HS-5 (cell line): ENCODE results near the gene ODAPH.
"Not testable (repeated sequence)": the region's sequence is repeated elsewhere in the genome, so short reads cannot be mapped to it uniquely, and the experiment has no call there.

Source experiments
- DNase-seq: peaks from one replicate; pipeline ENCODE4 v3.0.0-alpha.2; 2012; ENCODE audit warnings: low read depth

Gene ODAPH, protein sequence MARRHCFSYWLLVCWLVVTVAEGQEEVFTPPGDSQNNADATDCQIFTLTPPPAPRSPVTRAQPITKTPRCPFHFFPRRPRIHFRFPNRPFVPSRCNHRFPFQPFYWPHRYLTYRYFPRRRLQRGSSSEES

GRCh38 chr4:75555294-75556164, at the start of gene ODAPH:
Gene ODAPH, plus strand, starts transcription at chr4:75556066. Its CDS starts 17 bp downstream, at chr4:75556083.
- peak; percentile 55 for DNase-seq

GRCh38 chr4:75509592-75509991, 46.3 kb upstream of the ODAPH start:
- DNase-seq, result not testable (repeated sequence)

DNA sequence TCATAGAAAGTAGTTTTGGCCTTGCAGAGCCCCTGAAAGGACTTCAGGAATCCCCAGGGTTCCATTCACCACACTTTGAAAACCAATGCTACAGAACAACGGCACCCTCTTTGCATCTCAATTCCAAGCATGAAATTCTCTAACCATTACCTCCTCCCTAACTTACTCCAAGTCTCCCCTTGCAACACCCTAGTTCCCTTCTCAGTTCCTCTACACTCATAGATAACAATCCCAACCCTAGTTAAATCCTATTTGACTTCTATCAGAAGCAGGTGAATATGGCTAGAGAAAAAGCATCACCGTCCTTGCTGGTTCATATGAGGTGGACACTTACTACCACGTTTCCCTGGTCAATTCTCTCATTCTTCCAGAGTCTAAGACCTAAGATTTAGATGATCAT, 44.0 kb upstream of the ODAPH start:
- DNase-seq, result no peak

DNA sequence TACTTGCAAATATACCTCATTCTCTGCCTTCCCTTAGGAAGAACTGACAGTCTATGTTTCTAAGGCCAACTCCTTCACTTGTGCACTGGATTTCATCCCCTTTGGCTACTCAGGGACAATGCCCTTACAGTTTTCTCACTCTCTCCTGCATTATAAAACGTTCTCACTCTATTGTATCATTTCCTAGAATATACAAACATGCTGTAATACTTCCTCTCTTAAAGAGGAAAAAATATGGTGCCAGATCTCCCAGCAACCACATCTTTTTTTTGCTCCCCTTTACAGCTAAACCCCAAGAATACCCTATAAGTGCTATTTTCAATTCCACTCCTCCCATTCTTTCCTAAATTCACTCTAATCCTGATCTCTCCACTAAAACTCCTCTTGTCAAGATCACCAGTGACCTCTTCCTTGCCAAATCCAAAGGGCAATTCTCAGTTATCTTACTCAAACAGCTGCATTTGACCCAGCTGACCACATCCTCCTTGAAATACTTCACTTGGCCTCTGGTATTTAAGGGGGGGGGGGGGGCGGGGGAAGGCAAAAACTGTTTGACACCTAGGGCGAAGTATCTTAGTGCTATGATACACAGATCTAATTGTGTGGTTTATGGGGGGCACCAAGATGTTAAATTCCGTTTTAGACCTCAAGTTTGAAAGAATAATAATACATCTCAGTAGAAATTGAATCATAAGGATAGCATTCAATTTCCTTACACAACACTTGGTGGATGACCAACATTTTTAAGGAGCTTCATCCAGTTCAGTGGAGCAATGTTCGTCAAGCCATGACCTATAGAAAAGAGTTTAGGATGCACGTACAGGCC, 43.3 kb upstream of the ODAPH start:
- peak; percentile 42 for DNase-seq

GRCh38 chr4:75513526-75514130, 42.2 kb upstream of the ODAPH start:
- no peak for DNase-seq

DNA sequence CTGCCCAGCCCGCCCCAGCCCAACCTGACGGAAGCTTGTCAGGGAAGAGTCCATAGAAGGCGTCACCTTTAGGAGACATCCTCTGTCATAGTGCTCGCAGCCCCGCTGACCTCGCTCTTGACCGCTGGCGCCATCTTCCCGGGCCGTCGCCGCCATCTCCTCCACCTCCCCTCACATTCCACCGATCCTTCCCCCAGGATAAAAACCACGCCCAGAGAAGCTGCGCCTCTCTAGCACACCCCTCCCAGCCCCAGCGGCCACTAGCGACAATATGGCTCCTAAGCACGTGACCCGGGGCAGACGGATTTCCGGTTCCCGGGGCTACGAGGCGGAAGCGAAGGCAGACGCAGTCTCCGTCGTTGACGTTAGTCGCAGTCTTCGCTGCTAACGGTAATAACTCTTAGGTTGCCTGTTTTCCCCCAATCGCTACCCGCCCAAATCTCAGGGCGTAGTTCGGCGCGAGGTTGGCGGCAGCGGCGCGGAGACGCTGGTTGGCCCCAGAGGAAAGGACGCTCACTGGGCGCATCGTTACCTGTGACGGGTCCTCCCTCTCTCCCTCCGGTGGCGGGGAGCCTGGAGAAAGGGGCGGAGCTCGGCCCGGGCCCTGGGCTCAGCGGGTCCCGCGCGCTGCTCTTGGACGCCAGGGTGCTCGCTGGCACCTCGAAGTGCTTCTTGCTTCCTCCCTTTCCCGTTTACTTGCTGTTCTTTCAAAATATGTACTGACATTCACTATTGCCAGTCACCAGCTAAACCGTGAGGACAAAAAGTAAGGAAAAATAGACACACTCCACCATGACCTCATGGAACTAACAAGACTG, 41.5 kb upstream of the ODAPH start, which contains the start of the genes RCHY1 and THAP6:
Gene RCHY1 (minus strand): TSS at position 273 of the 818 bp plus-strand sequence. CDS start 117 bp downstream, at position 156.
Gene THAP6 (plus strand): TSS at position 343 of the 818 bp plus-strand sequence. CDS start 980 bp downstream, outside the sequence.
- peak; percentile 86 for DNase-seq

DNA sequence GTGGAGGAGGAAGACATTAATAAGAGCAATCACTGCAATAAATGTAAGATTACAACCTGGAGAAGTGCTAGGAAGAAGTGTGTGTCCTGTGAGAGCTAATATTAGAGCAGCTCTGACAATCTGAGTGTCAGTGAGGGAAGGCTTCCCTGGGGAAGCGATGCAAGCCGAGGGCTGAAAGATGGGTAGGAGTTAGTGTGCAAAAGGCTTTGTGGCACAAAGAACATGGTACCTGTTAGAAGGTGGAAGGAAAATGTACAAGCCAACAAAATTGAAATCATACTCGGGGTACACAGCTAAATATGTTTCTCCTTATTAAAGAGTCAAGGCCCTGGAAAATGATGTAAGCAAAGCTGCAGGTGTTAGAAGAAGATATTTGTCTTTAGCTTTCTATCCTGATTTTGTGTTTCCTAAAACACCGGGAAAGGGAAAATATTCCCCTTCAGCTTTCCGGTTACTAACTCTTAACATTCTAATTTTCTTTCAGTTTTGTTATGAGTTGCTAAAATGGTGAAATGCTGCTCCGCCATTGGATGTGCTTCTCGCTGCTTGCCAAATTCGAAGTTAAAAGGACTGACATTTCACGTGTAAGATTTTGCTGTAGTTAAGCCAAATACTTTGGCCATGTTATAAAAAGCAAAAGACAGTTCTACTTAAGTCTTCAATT, 40.8 kb upstream of the ODAPH start:
- no peak for DNase-seq

DNA sequence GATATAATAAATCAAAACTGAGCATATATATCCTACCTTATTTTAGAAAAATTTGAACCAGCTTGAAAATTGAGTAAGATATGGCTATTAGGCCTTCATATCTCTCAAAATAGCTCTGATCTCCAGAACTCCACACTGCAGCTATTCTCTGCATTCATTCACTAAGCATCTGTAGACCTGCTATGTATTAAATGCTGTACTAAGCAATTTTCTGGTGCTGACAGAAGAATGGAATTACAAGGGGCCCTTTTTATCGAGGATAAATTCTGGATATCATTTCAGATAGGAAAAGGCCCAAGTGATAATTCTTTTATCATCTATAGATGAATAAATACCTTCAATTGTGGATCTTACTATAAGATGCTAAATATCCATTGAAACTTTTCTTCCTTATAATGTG, 39.7 kb upstream of the ODAPH start:
- DNase-seq, result no peak

DNA sequence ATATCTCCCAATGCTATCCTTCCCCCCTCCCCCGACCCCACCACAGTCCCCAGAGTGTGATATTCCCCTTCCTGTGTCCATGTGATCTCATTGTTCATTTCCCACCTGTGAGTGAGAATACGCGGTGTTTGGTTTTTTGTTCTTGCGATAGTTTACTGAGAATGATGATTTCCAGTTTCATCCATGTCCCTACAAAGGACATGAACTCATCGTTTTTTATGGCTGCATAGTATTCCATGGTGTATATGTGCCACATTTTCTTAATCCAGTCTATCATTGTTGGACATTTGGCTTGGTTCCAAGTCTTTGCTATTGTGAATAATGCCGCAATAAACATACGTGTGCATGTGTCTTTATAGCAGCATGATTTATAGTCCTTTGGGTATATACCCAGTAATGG, 36.4 kb upstream of the ODAPH start:
- DNase-seq, result not testable (repeated sequence)

- DNase-seq, result no peak
Measured at GRCh38 chr4:75525086-75525485, 30.8 kb upstream of the ODAPH start.

GRCh38 chr4:75525910-75526309, 30.0 kb upstream of the ODAPH start:
- DNase-seq, result no peak

DNA sequence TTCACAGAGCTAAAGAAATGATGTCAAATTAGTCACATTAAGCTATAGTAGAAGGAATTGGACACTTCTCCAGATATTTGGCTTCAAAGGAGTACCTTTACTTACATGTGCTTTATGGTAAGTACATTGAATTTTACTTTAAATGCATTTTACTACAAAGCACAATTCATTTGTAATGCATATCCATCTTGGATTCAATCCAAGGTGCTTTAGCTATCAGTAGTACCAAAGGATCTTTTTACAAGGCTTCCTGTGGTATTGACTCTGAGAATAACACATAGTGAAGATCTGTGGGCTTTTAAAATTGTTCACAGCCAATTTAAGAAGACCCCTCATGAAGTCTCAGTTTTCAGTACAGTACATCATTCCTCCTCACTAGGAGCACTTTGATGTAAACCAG, 28.4 kb upstream of the ODAPH start:
- DNase-seq, result no peak

- DNase-seq, result no peak
Measured at GRCh38 chr4:75530556-75531322, 25.1 kb upstream of the ODAPH start.

GRCh38 chr4:75531536-75532143, 24.2 kb upstream of the ODAPH start:
- DNase-seq, result not testable (repeated sequence)

- DNase-seq, result not testable (repeated sequence)
Measured at GRCh38 chr4:75533339-75533887, 22.5 kb upstream of the ODAPH start.

DNA sequence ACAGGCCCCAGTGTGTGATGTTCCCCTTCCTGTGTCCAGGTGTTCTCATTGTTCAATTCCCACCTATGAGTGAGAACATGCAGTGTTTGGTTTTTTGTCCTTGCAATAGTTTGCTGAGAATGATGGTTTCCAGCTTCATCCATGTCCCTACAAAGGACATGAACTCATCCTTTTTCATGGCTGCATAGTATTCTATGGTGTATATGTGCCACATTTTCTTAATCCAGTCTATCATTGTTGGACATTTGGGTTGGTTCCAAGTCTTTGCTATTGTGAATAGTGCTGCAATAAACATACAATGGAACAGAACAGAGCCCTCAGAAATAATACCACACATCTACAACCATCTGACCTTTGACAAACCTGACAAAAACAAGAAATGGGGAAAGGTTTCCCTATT, 21.9 kb upstream of the ODAPH start:
- not testable (repeated sequence) for DNase-seq

- DNase-seq, result not testable (repeated sequence)
Measured at GRCh38 chr4:75537308-75537707, 18.6 kb upstream of the ODAPH start.

GRCh38 chr4:75542824-75543223, 13.0 kb upstream of the ODAPH start:
- peak; percentile 82 for DNase-seq

DNA sequence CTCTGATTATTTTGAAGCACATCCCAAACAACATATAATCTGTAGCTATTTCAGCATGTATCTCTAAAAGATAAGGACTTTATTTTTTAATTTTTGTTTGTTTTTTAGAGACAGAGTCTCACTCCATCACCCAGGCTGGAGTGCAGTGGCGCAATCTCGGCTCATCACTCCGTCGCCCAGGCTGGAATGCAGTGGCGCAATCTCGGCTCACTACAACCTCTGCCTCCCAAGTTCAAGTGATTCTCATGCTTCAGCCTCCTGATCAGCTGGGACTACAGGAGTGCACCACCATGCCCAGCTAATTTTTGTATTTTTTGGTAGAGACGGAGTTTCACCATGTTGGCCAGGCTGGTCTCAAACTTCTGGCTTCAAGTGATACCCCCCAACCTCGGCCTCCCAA, 11.6 kb upstream of the ODAPH start:
- not testable (repeated sequence) for DNase-seq
